NCI-H82 (cell line): ENCODE data around the gene IMMP2L.

Source experiments
- DNase-seq: peaks from one replicate; lab custom pipeline; 2025; lab: John Stamatoyannopoulos, UW

The IMMP2L gene

DNA sequence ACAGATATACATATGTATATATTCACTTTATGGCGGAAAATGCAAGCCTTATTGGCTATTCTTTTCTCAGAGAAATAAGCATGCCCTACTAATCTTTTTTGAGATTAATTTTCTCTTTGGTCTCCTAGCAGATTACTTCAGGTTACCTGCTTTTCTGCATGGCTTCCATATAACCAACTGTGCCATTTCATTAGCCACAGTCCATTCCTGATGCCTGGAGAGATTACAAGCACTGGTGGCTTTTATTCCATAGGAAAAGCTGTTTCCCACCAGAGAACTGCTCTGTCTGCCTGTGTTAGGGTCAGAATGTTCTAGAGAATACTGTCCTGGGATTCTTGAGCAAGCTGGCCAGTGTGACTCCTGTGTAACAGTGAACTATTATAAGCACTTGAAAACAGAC, 411.6 kb downstream of the IMMP2L start:
- no peak for DNase-seq

DNA sequence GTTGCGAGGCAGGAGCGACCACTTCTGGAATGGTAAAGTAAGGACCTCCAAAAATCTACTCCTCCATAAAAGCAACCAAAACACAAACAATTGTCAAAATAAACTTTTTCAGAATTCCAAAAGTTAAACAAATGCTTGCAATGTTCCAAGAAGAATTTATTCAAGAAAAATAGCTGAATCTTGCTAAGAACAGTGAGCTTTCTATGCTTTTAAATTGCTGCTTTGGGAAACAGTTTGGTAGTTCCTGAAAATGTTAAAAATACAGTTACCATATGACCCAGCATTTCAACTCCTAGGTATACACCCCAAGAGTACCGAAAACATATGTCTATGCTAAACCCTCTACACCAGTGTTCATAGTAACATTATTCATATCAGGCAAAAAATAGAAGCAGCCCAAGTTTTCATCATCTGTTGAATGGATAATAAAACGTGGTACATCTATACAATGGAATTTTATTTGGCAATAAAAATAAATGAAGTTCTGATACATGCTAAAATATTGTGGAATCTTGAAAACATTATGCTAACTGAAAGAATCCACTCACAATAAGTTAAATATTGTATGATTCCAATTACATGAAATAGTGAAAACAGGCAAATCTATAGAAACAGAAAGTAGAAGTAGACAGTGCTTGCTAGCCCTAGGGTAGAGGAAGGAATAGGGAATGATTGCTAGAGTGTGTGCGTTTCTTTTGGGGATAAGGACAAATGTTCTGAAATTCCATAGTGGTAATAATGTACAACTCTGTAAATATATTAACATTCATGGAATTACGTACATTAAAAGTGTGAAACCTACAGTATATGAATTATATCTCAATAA, 414.4 kb downstream of the IMMP2L start:
- DNase-seq = no peak

DNA sequence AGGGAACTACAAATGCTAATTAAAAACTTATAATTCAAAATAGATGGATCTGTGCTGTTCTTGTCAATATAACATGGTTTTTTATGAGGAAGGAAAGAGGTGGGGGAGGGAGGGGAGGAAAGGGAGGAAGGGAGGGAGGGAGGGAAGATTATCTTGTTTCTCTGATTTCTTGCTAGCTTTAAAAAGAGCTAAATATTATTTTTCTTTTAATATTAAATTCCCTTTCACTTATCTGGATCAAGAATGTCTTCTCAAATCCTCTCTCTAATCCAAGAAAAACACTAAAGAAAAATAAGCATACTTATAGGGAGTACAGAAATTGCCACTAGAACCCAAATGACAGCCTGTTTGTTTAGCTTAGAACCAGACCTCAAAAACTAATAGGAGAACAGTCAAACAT, 416.2 kb downstream of the IMMP2L start:
- DNase-seq = no peak

DNA sequence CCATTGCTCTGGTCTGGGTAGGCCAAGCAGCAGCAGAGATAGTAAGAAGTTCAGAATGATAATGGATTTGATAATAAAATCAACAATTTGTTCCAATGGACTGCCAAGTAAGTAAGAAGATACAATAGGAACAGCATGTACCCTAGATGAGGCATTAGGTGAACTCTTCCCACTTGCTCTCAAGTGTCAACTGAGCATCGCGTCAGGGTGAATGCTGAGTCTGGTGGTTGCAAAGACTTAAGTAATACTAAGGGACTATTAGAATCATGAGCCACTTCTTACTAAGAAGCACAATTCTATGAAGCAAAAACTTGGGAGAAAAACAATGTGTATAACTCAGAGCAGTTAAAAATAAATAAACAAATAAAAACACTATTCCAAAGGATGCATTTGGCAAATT, 416.8 kb downstream of the IMMP2L start:
- no peak for DNase-seq

- no peak for DNase-seq
Observed at GRCh38 chr7:111140091-111140865, 422.0 kb downstream of the IMMP2L start.

DNA sequence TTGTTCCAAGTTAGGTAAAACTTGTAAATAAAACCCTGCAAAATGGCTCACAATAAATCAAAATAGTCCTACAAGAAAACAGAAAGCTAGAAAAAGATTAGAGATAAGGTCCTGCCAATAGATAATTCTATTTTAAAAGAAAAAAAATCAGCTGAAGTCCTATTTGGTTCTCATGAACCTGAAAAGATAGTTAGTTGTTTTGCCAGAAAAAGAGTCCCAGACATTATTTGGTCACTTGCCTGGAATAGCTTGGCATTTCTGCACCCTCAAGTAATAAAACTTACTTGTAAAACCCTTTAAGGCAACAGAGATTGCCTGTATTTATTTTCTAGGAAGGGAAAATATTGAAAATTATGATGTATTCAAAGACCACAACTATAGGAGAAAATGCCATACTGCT, 423.7 kb downstream of the IMMP2L start:
- no peak for DNase-seq

DNA sequence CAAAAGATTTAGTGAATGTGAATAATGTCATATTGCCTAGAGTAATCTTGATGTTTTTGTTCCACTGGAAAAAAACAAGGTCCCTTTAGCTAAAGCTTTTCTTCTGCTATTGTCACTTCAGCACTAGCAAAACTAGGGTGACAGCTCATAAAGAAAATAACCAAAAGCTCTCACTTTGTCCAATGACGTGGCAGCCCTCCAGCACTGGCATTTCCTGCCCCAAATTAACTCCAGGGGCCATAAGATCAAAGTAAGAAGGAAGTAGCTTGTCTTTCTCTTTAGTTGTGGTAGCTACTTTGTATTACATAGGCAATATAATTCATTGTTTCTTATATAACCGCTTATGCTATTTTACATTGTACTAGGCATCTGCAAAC, 424.1 kb downstream of the IMMP2L start:
- no peak for DNase-seq

DNA sequence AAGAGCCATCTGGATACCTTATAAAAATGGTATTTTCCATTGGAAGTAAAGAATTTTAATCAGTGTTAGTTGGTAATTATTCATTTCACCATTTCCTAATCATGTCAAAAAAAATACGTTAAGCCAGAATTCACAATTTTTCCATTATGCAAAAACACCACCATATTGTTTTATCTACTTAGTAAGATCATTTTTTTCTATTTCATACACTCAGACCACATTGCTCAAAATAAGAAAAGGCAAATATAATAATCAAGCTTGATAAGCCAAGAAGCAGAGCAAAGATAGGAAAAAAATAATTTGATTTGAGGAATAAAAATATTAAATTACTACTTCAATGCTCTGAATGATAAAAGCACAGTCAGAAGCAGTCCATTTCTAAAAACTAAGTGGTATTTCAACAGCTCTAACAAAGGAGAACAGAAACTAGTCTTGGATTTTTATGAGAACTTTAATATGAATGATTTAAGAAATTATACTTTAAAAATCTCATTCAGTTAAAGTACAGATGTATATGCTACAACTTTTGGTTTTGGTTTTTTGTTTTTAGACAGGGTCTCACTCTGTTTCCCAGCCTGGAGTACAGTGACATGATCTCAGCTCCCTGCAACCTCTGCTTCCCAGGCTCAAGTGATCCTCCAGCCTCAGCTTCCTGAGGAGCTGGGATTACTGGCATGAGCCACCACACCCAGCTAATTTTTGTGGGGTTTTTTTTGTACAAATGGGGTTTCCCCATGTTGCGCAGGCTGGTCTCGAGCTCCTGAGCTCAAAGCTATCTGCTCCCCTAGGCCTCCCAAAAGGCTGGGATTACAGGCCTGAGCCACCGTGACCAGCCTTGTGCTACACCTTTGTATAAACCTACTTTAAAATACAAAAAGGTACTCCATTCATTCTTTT, 424.7 kb downstream of the IMMP2L start:
- no peak for DNase-seq

DNA sequence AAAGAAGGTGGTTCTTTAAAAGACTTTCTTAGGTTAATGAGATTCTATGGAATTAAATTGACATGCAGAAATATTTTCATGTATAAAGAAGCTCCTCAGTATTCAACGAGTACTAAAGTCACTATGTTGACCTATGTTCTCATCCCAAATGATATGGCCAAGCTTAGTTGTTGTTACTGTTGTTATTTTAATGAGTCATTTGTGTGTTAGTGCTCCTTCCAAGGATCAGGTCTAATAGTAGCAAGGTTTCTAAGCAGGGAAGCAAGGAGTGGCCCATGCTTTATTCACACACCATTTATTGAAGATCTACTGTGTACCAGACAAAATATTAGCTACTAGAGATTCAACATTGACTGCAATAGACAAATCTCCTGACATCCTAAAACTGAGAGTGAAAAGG, 429.5 kb downstream of the IMMP2L start:
- DNase-seq = no peak

GRCh38 chr7:111129435-111129834, 432.9 kb downstream of the IMMP2L start:
- no peak for DNase-seq

DNA sequence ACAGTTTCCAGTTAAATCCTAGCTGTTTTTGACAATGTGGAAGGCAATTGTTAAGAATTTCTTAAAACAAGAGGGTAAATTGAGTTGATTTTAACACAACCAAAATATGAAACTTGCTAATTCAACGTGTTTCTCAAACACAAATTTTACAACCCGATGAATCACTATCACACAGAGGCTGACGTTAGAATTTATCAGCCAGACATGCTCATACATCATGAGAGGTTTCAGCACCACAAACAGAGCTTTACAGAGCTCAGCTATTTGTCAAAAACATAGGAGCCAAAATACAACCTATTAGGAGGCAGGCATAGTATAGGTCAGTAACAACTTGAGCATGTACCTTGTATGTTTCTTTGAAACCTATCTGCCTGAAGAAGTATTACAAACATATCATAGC, 435.3 kb downstream of the IMMP2L start:
- DNase-seq = no peak

- no peak for DNase-seq
Observed at GRCh38 chr7:111115966-111116365, 446.3 kb downstream of the IMMP2L start.

- no peak for DNase-seq
Observed at GRCh38 chr7:111113263-111114017, 448.9 kb downstream of the IMMP2L start.

DNA sequence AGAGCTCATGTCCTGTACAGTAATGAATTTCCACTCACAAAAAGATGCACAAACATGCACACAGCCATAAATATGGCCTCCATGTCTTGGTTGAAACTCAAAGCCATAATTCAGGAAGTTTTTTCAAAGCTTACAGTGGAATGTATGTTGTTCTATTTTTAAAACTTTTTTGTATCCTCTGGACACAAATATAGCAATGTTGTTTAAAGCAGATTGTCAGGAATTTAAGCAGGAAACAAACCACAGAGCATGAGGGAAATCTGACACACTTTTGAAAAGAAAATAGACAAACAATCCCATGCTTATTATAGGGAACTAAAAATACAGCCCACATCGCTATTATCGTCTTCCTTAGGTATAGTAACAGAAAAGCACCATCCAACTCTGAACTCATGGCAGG, 449.9 kb downstream of the IMMP2L start:
- DNase-seq = no peak

DNA sequence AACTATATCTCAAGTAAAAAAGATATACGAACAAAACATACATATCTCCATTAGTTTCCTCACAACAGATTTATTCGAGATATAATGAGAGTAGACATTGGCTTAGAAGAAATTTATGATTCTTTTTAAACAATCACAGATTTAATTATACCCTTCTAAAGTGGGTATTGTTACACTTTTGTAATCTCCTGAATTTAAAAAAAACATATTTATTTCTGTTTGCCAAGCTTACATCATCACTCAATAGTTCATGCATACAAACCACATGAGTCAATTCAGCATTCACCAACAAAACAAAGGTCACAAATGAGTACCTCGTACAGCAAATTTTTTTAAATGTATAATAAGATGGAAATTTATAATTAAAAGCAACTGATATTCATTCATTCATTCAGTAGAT, 453.8 kb downstream of the IMMP2L start:
- no peak for DNase-seq

GRCh38 chr7:111108000-111108399, 454.3 kb downstream of the IMMP2L start:
- DNase-seq = no peak

GRCh38 chr7:111107579-111107978, 454.7 kb downstream of the IMMP2L start:
- DNase-seq = no peak

GRCh38 chr7:111105269-111105668, 457.0 kb downstream of the IMMP2L start:
- no peak for DNase-seq

GRCh38 chr7:111104710-111105109, 457.6 kb downstream of the IMMP2L start:
- DNase-seq = no peak

DNA sequence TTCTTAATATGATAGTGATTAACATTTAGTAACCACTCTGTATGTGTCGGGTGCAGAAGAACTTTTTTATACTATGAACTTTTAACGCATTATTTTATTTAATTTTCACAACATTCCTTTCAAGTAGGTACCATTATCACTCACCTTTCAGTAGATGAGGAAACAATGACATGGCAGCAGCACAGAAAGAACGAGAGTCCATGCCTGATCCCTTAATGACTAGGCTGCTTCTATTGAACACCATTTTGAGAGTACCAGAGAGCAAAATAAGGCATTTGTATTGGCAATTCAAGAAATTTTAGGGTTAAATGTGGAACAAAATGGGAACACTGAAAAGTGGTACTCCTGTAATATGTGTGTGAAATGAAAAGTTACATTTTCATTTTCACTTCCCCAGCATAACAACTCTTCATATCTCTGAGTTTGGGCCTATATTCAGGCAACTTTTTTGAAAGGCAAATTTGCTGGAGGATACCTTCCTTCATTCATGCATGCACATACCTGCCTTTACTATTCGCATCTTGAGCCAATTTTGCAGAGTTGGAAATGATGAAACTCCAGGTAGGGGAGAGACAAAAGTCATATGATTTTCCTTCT, 458.5 kb downstream of the IMMP2L start:
- DNase-seq = no peak

GRCh38 chr7:111103136-111103535, 459.2 kb downstream of the IMMP2L start:
- DNase-seq = no peak
